Activated B cell treated with CpG ODN at 0.5 μM for 24 hours (primary cell): Measurements from ENCODE around the gene BCO2. TPM values are rescaled to one million over a fixed set of nuclear protein-coding genes. Genes with fewer than 3 reads are reported as not detected.

Source experiments
- ATAC-seq: fragments of 200-7000 bp; cut with Tn5 transposase; one replicate; pipeline ENCODE4 v1.10.0; 2021; ENCODE audit warnings: low read depth, mild to moderate bottlenecking, moderate library complexity
- CTCF ChIA-PET: fragments of 350-600 bp; sonication (Branson Sonifier 250); formaldehyde crosslinking; loops from one replicate; lab custom pipeline; 2021; ENCODE audit warnings: antibody characterized with exemption; lab: Charles Lee
- POLR2A ChIA-PET: fragments of 350-600 bp; sonication (Branson Sonifier 250); formaldehyde crosslinking; loops from one replicate; lab custom pipeline; 2021; ENCODE audit warnings: antibody characterized with exemption; lab: Charles Lee
- DNase-seq: peaks from one replicate; pipeline ENCODE4 v3.0.0; 2022
- H3K27ac Mint-ChIP-seq: one replicate; pipeline ENCODE4 v1.8.0; 2020; ENCODE audit warnings: mixed read lengths
- H3K27me3 Mint-ChIP-seq: one replicate; pipeline ENCODE4 v1.8.0; 2021; ENCODE audit warnings: mixed read lengths
- H3K36me3 Mint-ChIP-seq: one replicate; pipeline ENCODE4 v1.8.0; 2021; ENCODE audit warnings: low read depth, mixed read lengths
- H3K4me1 Mint-ChIP-seq: one replicate; pipeline ENCODE4 v1.8.0; 2021; ENCODE audit warnings: mixed read lengths
- H3K4me3 Mint-ChIP-seq: one replicate; pipeline ENCODE4 v1.8.0; 2020; ENCODE audit warnings: mild to moderate bottlenecking, mixed read lengths
- H3K9me3 Mint-ChIP-seq: one replicate; pipeline ENCODE4 v1.8.0; 2020; ENCODE audit warnings: mixed read lengths
- CTCF ChIP-seq: fragments of 200-600 bp; IDR thresholded peaks from one replicate; pipeline ENCODE4 v1.8.0; 2022; ENCODE audit warnings: antibody characterized with exemption, mild to moderate bottlenecking
- intact Hi-C: fragments of 100-400 bp; cut with micrococcal nuclease; formaldehyde crosslinking; loops from one replicate; pipeline ENCODE4 v1.15.1; 2024
- total RNA-seq: library from RNA; stranded (reverse); gene quantifications from 2 replicates; pipeline ENCODE4 v1.2.3, GENCODE V29; 2022

The BCO2 gene
- total RNA-seq, 1 donor from 2014 or later, result 1.4 TPM

- H3K27me3 Mint-ChIP-seq, result no peaks in the 10 kb centered on the region
- no peaks in the 10 kb centered on the region for H3K9me3 Mint-ChIP-seq
- intact Hi-C loops, result no loop called here
- TF ChIP-seq CTCF, result no peak
- DNase-seq (no peak), ATAC-seq (no peak)
- H3K4me1 Mint-ChIP-seq, result peaks cover 25% of the 10 kb centered on the region
- POLR2A ChIA-PET, result interaction anchor here (0.7 kb wide), 1 partner anchor 116 kb away, joined by 3 read pairs; no protein-coding TSS in a partner anchor
- H3K36me3 Mint-ChIP-seq, result peaks cover 65% of the 10 kb centered on the region
- CTCF ChIA-PET, result interaction anchor here (1.1 to 3.3 kb wide), 2 partner anchors 12 to 49 kb away, joined by 3 to 16 read pairs; no protein-coding TSS in a partner anchor
- H3K27ac Mint-ChIP-seq, result no peak overlapping the region
- H3K4me3 Mint-ChIP-seq, result no peak overlapping the region
Observed at GRCh38 chr11:112231952-112232351, 56.6 kb downstream of the BCO2 start.

- no peaks in the 10 kb centered on the region for H3K9me3 Mint-ChIP-seq
- DNase-seq, result no peak
- peak overlapping the region; percentile 68 for H3K4me3 Mint-ChIP-seq
- POLR2A ChIA-PET, result no interaction called here
- ATAC-seq, result peak; percentile 57
- no peaks in the 10 kb centered on the region for H3K27me3 Mint-ChIP-seq
- peaks cover 17% of the 10 kb centered on the region for H3K4me1 Mint-ChIP-seq
- H3K27ac Mint-ChIP-seq, result peak overlapping the region; percentile 91
- CTCF ChIA-PET, result interaction anchor here (0.6 to 1.6 kb wide), 2 partner anchors 42 to 45 kb away, joined by 3 to 4 read pairs; no protein-coding TSS in a partner anchor
- intact Hi-C loops, result no loop called here
- H3K36me3 Mint-ChIP-seq, result peaks cover 69% of the 10 kb centered on the region
- no peak for TF ChIP-seq CTCF
Observed at GRCh38 chr11:112235750-112236390, 60.6 kb downstream of the BCO2 start.

GRCh38 chr11:112237451-112237850 lies 62.1 kb downstream of the BCO2 start:
- H3K4me1 Mint-ChIP-seq, result peaks cover 17% of the 10 kb centered on the region
- intact Hi-C loops, result no loop called here
- no peaks in the 10 kb centered on the region for H3K9me3 Mint-ChIP-seq
- DNase-seq, result no peak
- ChIA-PET CTCF (no interaction called here), POLR2A (no interaction called here)
- H3K27me3 Mint-ChIP-seq, result no peaks in the 10 kb centered on the region
- no peak overlapping the region for H3K4me3 Mint-ChIP-seq
- no peak for ATAC-seq
- H3K27ac Mint-ChIP-seq, result no peak overlapping the region
- H3K36me3 Mint-ChIP-seq, result peaks cover 65% of the 10 kb centered on the region
- no peak for TF ChIP-seq CTCF

- H3K4me3 Mint-ChIP-seq, result no peak overlapping the region
- peaks cover 66% of the 10 kb centered on the region for H3K36me3 Mint-ChIP-seq
- ATAC-seq (no peak), DNase-seq (no peak)
- no peaks in the 10 kb centered on the region for H3K27me3 Mint-ChIP-seq
- ChIA-PET POLR2A (interaction anchor here (0.9 kb wide), 1 partner anchor 12 kb away, joined by 3 read pairs; the partner anchor contains the start of gene PTS), CTCF (interaction anchor here (0.9 kb wide), 1 partner anchor 19 kb away, joined by 3 read pairs; no protein-coding TSS in a partner anchor)
- peaks cover 17% of the 10 kb centered on the region for H3K4me1 Mint-ChIP-seq
- no peak overlapping the region for H3K27ac Mint-ChIP-seq
- TF ChIP-seq CTCF, result no peak
- H3K9me3 Mint-ChIP-seq, result no peaks in the 10 kb centered on the region
- intact Hi-C loops, result no loop called here
Observed at GRCh38 chr11:112238041-112238440, 62.7 kb downstream of the BCO2 start.

GRCh38 chr11:112241486-112241885 lies 66.2 kb downstream of the BCO2 start:
- CTCF ChIA-PET, result interaction anchor here (1.6 kb wide), 1 partner anchor 22 kb away, joined by 5 read pairs; no protein-coding TSS in a partner anchor
- Mint-ChIP-seq H3K27me3 (no peaks in the 10 kb centered on the region), H3K27ac (no peak overlapping the region), H3K4me1 (peaks cover 4% of the 10 kb centered on the region), H3K4me3 (no peak overlapping the region), H3K36me3 (peaks cover 53% of the 10 kb centered on the region), H3K9me3 (no peaks in the 10 kb centered on the region)
- POLR2A ChIA-PET, result no interaction called here
- ATAC-seq (no peak), DNase-seq (no peak)
- intact Hi-C loops, result no loop called here
- no peak for TF ChIP-seq CTCF
